ENCODE data around the gene SMTNL1.

SMTNL1 gene

DNA sequence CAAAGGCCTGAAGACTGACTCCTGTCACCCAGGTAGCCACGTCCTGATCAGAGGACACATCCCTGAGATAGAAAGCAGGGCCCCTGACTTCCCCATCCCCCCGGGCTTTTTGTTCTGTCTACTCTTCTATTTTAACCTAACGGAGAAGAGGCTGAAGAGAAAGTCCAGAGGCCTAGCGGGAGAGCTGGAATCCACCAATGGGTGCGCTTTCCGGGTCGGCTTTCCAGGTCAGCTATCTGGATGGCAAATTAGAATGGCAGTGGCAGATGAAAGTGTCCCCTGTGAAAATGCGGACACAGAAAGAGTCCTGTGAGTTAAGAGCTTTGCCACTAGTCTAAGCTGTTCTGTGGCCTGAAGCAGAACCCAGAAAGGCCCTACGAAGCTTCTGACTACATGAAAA, 46.9 kb downstream of the SMTNL1 start:
- DNase-seq (ENCODE audit: low spot score) = no peak
- Histone ChIP-seq H3K36me3 (replicated peaks in 1 of 2; ENCODE audit: control insufficient read depth in 2 of 2, insufficient read depth in 2 of 2, low read length in 2 of 2) (no peaks in the 10 kb centered on the region), H3K27ac (replicated peaks; ENCODE audit: low read length) (peak overlapping the region; percentile 46), H4K91ac (ENCODE audit: low read depth, low read length, poor library complexity) (no peak overlapping the region), H4K8ac (ENCODE audit: low read depth, low read length) (no peak overlapping the region), H2AFZ (ENCODE audit: low read length) (peak overlapping the region; percentile 89), H3K9ac (ENCODE audit: low read depth, low read length, poor library complexity) (no peak overlapping the region), H3K18ac (ENCODE audit: low read length) (peak overlapping the region; percentile 77), H3K9me3 (replicated peaks in 1 of 2; ENCODE audit: control insufficient read depth in 2 of 2, insufficient read depth in 1 of 2, low read depth in 1 of 2, low read length in 2 of 2) (peaks cover 2 to 8% of the 10 kb centered on the region in 2 donors), H2BK15ac (ENCODE audit: low read length) (no peak overlapping the region), H3K4me1 (ENCODE audit: control insufficient read depth in 2 of 2, insufficient read depth in 1 of 2, low read depth in 1 of 2, low read length in 2 of 2) (peaks cover 10 to 14% of the 10 kb centered on the region in 2 donors), H2BK12ac (ENCODE audit: low read length) (no peak overlapping the region), H2BK120ac (ENCODE audit: low read depth, low read length) (no peak overlapping the region), H3K79me1 (ENCODE audit: low read depth, low read length) (no peaks in the 10 kb centered on the region), H2AK5ac (ENCODE audit: low read depth, low read length) (no peak overlapping the region), H3K27me3 (ENCODE audit: control insufficient read depth in 3 of 3, insufficient read depth in 3 of 3, low read depth in 1 of 3, low read length in 3 of 3) (no peaks in the 10 kb centered on the region), H3K4me3 (ENCODE audit: low read length in 2 of 2) (no peak overlapping the region), H3K4me2 (ENCODE audit: insufficient read depth, low read length, poor library complexity, severe bottlenecking) (no peak overlapping the region), H3K4ac (ENCODE audit: low read length) (no peak overlapping the region), H3K23ac (ENCODE audit: low read depth, low read length, poor library complexity) (no peak overlapping the region), H3K14ac (ENCODE audit: low read length) (no peak overlapping the region), H2BK5ac (ENCODE audit: low read length) (no peak overlapping the region)
- WGBS, 2 donors (ENCODE audit: extremely low coverage in 2 of 2, insufficient read length in 2 of 2, insufficient replicate concordance in 1 of 2) = no CpG with 5 or more reads among the region's 9 CpGs

DNA sequence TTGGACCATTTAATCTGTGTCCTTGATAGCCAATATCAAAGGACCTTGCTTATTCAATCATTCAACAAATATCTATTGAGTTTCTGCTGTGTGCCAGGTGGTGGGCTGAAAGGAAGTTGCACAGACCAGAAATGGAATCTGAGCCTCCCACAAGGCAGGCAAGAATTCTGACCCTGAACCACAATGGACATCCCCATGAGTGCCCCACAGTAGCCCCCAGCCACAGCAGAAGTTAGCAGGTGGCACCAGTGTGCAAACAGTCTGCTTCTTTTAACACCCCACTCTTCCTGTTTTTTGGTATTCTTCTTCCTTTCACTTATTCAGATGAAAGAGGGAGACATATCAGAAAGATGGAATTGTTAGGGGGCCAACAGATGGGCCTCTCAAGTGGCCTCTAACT, 47.9 kb downstream of the SMTNL1 start:
- Histone ChIP-seq H2BK12ac (ENCODE audit: low read length) (no peak overlapping the region), H3K9ac (ENCODE audit: low read depth, low read length, poor library complexity) (no peak overlapping the region), H4K8ac (ENCODE audit: low read depth, low read length) (no peak overlapping the region), H3K23ac (ENCODE audit: low read depth, low read length, poor library complexity) (no peak overlapping the region), H2BK5ac (ENCODE audit: low read length) (no peak overlapping the region), H3K27me3 (ENCODE audit: control insufficient read depth in 3 of 3, insufficient read depth in 3 of 3, low read depth in 1 of 3, low read length in 3 of 3) (no peaks in the 10 kb centered on the region), H3K36me3 (replicated peaks in 1 of 2; ENCODE audit: control insufficient read depth in 2 of 2, insufficient read depth in 2 of 2, low read length in 2 of 2) (no peaks in the 10 kb centered on the region), H3K79me1 (ENCODE audit: low read depth, low read length) (no peaks in the 10 kb centered on the region), H2BK120ac (ENCODE audit: low read depth, low read length) (no peak overlapping the region), H3K9me3 (replicated peaks in 1 of 2; ENCODE audit: control insufficient read depth in 2 of 2, insufficient read depth in 1 of 2, low read depth in 1 of 2, low read length in 2 of 2) (peaks cover 2 to 8% of the 10 kb centered on the region in 2 donors), H3K14ac (ENCODE audit: low read length) (no peak overlapping the region), H3K4ac (ENCODE audit: low read length) (no peak overlapping the region), H2BK15ac (ENCODE audit: low read length) (peak overlapping the region; percentile 19), H4K91ac (ENCODE audit: low read depth, low read length, poor library complexity) (no peak overlapping the region), H3K18ac (ENCODE audit: low read length) (peak overlapping the region; percentile 62), H3K4me3 (ENCODE audit: low read length in 2 of 2) (no peak overlapping the region), H3K4me1 (ENCODE audit: control insufficient read depth in 2 of 2, insufficient read depth in 1 of 2, low read depth in 1 of 2, low read length in 2 of 2) (peaks cover 10 to 14% of the 10 kb centered on the region in 2 donors), H3K27ac (replicated peaks; ENCODE audit: low read length) (no peak overlapping the region), H3K4me2 (ENCODE audit: insufficient read depth, low read length, poor library complexity, severe bottlenecking) (no peak overlapping the region), H2AFZ (ENCODE audit: low read length) (peak overlapping the region; percentile 43), H2AK5ac (ENCODE audit: low read depth, low read length) (no peak overlapping the region)
- no peak for DNase-seq (ENCODE audit: low spot score)

DNA sequence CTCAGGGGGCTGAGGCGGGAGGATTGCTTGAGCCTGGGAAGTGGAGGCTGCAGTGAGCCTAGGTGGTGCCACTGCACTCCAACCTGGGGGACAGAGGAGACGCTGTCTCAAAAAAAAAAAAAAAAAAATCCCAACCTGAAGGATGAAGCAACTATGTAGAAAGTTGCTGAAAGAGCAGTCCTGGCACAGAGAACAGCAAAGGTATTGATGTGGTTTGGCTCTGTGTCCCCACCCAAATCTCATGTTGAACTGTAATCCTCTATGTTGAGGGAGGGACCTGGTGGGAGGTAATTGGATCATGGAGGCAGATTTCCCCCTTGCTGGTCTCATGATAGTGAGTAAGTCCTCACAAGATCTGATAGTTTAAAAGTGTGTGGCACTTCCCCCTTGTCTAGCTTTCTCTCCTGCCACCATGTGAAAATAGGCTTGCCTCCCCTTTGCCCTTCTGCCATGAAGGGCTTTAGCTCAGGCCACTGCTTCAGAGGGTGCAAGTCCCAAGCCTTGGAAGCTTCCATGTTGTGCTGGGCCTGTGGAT, 49.4 kb downstream of the SMTNL1 start:
- H2AFZ ChIP-seq (ENCODE audit: low read length) = no peak overlapping the region
- no peak overlapping the region for H2BK12ac ChIP-seq (ENCODE audit: low read length)
- H2AK5ac ChIP-seq (ENCODE audit: low read depth, low read length) = no peak overlapping the region
- no peak overlapping the region for H3K4ac ChIP-seq (ENCODE audit: low read length)
- H2BK15ac ChIP-seq (ENCODE audit: low read length) = no peak overlapping the region
- H4K91ac ChIP-seq (ENCODE audit: low read depth, low read length, poor library complexity) = no peak overlapping the region
- no peaks in the 10 kb centered on the region for H3K27me3 ChIP-seq (ENCODE audit: control insufficient read depth in 3 of 3, insufficient read depth in 3 of 3, low read depth in 1 of 3, low read length in 3 of 3)
- H3K27ac ChIP-seq (replicated peaks; ENCODE audit: low read length) = no peak overlapping the region
- no peak overlapping the region for H3K14ac ChIP-seq (ENCODE audit: low read length)
- H3K4me3 ChIP-seq (ENCODE audit: low read length in 2 of 2) = no peak overlapping the region
- no peak for DNase-seq (ENCODE audit: low spot score)
- no peaks in the 10 kb centered on the region for H3K36me3 ChIP-seq (replicated peaks in 1 of 2; ENCODE audit: control insufficient read depth in 2 of 2, insufficient read depth in 2 of 2, low read length in 2 of 2)
- H3K4me2 ChIP-seq (ENCODE audit: insufficient read depth, low read length, poor library complexity, severe bottlenecking) = no peak overlapping the region
- no peak overlapping the region for H3K18ac ChIP-seq (ENCODE audit: low read length)
- H4K8ac ChIP-seq (ENCODE audit: low read depth, low read length) = no peak overlapping the region
- no peaks in the 10 kb centered on the region for H3K79me1 ChIP-seq (ENCODE audit: low read depth, low read length)
- no peak overlapping the region for H3K9ac ChIP-seq (ENCODE audit: low read depth, low read length, poor library complexity)
- no peak overlapping the region for H3K23ac ChIP-seq (ENCODE audit: low read depth, low read length, poor library complexity)
- peaks cover 2 to 8% of the 10 kb centered on the region in 2 donors for H3K9me3 ChIP-seq (replicated peaks in 1 of 2; ENCODE audit: control insufficient read depth in 2 of 2, insufficient read depth in 1 of 2, low read depth in 1 of 2, low read length in 2 of 2)
- H2BK120ac ChIP-seq (ENCODE audit: low read depth, low read length) = no peak overlapping the region
- no peak overlapping the region for H2BK5ac ChIP-seq (ENCODE audit: low read length)
- H3K4me1 ChIP-seq (ENCODE audit: control insufficient read depth in 2 of 2, insufficient read depth in 1 of 2, low read depth in 1 of 2, low read length in 2 of 2) = peaks cover 10 to 14% of the 10 kb centered on the region in 2 donors
- no CpG with 5 or more reads among the region's 2 CpGs for WGBS, 2 donors (ENCODE audit: extremely low coverage in 2 of 2, insufficient read length in 2 of 2, insufficient replicate concordance in 1 of 2)

DNA sequence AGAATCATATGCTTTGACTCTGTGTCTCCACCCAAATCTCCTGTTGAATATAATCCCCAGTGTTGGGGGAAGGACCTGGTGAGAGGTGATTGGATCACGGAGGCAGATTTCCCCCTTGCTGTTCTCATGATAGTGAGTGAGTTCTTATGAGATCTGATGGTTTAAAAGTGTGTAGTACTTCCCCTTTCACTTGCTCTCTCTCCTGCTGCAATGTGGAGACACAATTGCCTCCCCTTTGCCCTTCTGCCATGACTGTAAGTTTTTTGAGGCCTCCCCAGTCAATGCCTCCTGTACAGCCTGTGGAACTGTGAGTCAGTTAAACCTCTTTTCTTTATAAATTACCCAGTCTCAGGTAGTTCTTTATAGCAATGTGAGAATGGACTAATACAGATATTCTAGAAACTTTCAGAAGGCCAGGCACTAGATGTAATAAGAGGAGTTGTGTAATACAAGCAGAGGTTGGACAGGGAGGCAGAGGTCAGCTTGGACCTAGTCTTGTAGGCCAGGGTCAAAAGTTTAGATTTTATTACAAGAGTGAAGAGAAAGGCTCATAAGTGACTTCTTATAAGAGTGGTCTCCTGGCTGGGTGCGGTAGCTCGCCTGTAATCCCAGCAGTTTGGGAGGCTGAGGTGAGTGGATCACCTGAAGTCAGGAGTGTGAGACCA, 50.8 kb downstream of the SMTNL1 start:
- Histone ChIP-seq H3K4me3 (ENCODE audit: low read length in 2 of 2) (no peak overlapping the region), H3K9ac (ENCODE audit: low read depth, low read length, poor library complexity) (no peak overlapping the region), H3K36me3 (replicated peaks in 1 of 2; ENCODE audit: control insufficient read depth in 2 of 2, insufficient read depth in 2 of 2, low read length in 2 of 2) (no peaks in the 10 kb centered on the region), H3K18ac (ENCODE audit: low read length) (no peak overlapping the region), H2BK120ac (ENCODE audit: low read depth, low read length) (no peak overlapping the region), H3K27ac (replicated peaks; ENCODE audit: low read length) (no peak overlapping the region), H3K4me1 (ENCODE audit: control insufficient read depth in 2 of 2, insufficient read depth in 1 of 2, low read depth in 1 of 2, low read length in 2 of 2) (peaks cover 12 to 14% of the 10 kb centered on the region in 2 donors), H3K27me3 (ENCODE audit: control insufficient read depth in 3 of 3, insufficient read depth in 3 of 3, low read depth in 1 of 3, low read length in 3 of 3) (no peaks in the 10 kb centered on the region), H2BK5ac (ENCODE audit: low read length) (no peak overlapping the region), H3K9me3 (replicated peaks in 1 of 2; ENCODE audit: control insufficient read depth in 2 of 2, insufficient read depth in 1 of 2, low read depth in 1 of 2, low read length in 2 of 2) (peaks cover 2 to 8% of the 10 kb centered on the region in 2 donors), H2AK5ac (ENCODE audit: low read depth, low read length) (no peak overlapping the region), H2BK15ac (ENCODE audit: low read length) (no peak overlapping the region), H4K8ac (ENCODE audit: low read depth, low read length) (no peak overlapping the region), H3K23ac (ENCODE audit: low read depth, low read length, poor library complexity) (no peak overlapping the region), H3K4me2 (ENCODE audit: insufficient read depth, low read length, poor library complexity, severe bottlenecking) (no peak overlapping the region), H3K79me1 (ENCODE audit: low read depth, low read length) (no peaks in the 10 kb centered on the region), H4K91ac (ENCODE audit: low read depth, low read length, poor library complexity) (no peak overlapping the region), H2AFZ (ENCODE audit: low read length) (no peak overlapping the region), H3K14ac (ENCODE audit: low read length) (no peak overlapping the region), H3K4ac (ENCODE audit: low read length) (no peak overlapping the region), H2BK12ac (ENCODE audit: low read length) (no peak overlapping the region)
- no CpG with 5 or more reads among the region's 3 CpGs for WGBS, 2 donors (ENCODE audit: extremely low coverage in 2 of 2, insufficient read length in 2 of 2, insufficient replicate concordance in 1 of 2)
- DNase-seq (ENCODE audit: low spot score) = no peak
